Left ventricle myocardium inferior (tissue), 1 donor: ENCODE data around the gene NCK2. TPM values are rescaled to one million over a fixed set of nuclear protein-coding genes. Genes with fewer than 3 reads are reported as not detected.
A peak's percentile ranks its signal among the peaks of the same experiment; 100 is the strongest.

Source experiments
- DNase-seq: peaks from one replicate; pipeline ENCODE4 v3.0.0-alpha.2; 2020
- H3K27ac ChIP-seq: fragments of 200-600 bp; replicated peaks from 2 replicates; pipeline ENCODE4 v1.8.0; 2021
- H3K27me3 ChIP-seq: fragments of 200-600 bp; 2 replicates; pipeline ENCODE4 v1.8.0; 2021; ENCODE audit warnings: low read depth
- H3K36me3 ChIP-seq: fragments of 200-600 bp; 2 replicates; pipeline ENCODE4 v1.8.0; 2021
- H3K4me1 ChIP-seq: fragments of 200-600 bp; 2 replicates; pipeline ENCODE4 v1.8.0; 2021
- H3K4me3 ChIP-seq: fragments of 200-600 bp; 2 replicates; pipeline ENCODE4 v1.8.0; 2021; ENCODE audit warnings: mild to moderate bottlenecking, moderate library complexity
- H3K9me3 ChIP-seq: fragments of 200-600 bp; replicated peaks from 2 replicates; pipeline ENCODE4 v1.8.0; 2021
- intact Hi-C: fragments of 100-400 bp; cut with micrococcal nuclease; formaldehyde crosslinking; loops from one replicate; pipeline ENCODE4 v1.11.0; 2022
- total RNA-seq: library from RNA; stranded (reverse); fragmentation: NEBNext Ultra II Directional; extraction: Animal tissue kit (Norgen Biotek cat#: 25700); gene quantifications from one replicate; pipeline ENCODE4 v1.2.1, GENCODE V29; 2021
- TF ChIP-seq, protein P1 (sequence below): fragments of 200-600 bp; IDR thresholded peaks from 2 replicates; pipeline ENCODE4 v1.8.0; 2021; ENCODE audit warnings: antibody characterized with exemption, mild to moderate bottlenecking, borderline replicate concordance
- donor health status: DM: no; HTN: yes; CAD: no; lungs with severe emphysema.

The NCK2 gene
- total RNA-seq, 1 donor from 2014 or later, result 24.7 TPM

DNA sequence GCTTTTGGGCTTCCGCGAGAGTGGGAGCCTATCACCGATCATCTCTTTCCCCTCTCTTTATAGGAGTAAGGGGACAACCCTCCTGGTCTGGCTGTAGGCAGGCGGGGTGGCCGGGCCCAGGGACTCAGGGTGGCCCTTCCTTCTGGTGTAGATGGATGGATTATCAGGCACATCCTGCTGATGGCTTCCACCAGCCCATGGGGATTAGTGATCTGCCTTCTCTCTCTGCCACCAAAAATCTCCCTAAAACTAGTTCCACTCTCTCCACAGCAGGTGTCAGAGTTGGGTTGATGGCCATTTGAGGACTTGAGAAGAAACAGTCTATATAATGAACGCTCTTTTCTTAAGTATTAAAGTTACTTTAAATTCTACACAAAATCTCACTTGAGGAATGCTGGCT is 37.4 kb downstream of the NCK2 start:
- TF ChIP-seq, protein P1, sequence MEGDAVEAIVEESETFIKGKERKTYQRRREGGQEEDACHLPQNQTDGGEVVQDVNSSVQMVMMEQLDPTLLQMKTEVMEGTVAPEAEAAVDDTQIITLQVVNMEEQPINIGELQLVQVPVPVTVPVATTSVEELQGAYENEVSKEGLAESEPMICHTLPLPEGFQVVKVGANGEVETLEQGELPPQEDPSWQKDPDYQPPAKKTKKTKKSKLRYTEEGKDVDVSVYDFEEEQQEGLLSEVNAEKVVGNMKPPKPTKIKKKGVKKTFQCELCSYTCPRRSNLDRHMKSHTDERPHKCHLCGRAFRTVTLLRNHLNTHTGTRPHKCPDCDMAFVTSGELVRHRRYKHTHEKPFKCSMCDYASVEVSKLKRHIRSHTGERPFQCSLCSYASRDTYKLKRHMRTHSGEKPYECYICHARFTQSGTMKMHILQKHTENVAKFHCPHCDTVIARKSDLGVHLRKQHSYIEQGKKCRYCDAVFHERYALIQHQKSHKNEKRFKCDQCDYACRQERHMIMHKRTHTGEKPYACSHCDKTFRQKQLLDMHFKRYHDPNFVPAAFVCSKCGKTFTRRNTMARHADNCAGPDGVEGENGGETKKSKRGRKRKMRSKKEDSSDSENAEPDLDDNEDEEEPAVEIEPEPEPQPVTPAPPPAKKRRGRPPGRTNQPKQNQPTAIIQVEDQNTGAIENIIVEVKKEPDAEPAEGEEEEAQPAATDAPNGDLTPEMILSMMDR, result peak; percentile 13
- Histone ChIP-seq H3K9me3 (no peaks in the 10 kb centered on the region), H3K27ac (no peak overlapping the region), H3K27me3 (no peaks in the 10 kb centered on the region), H3K4me3 (no peak overlapping the region), H3K4me1 (peaks cover 76% of the 10 kb centered on the region), H3K36me3 (no peaks in the 10 kb centered on the region)
- no peak for DNase-seq
- intact Hi-C loops, result no loop called here

GRCh38 chr2:105782646-105783045 is 37.9 kb downstream of the NCK2 start:
- H3K36me3 ChIP-seq, result no peaks in the 10 kb centered on the region
- no peak overlapping the region for H3K27ac ChIP-seq
- no peak for DNase-seq
- intact Hi-C loops, result no loop called here
- H3K4me3 ChIP-seq, result no peak overlapping the region
- peaks cover 76% of the 10 kb centered on the region for H3K4me1 ChIP-seq
- no peaks in the 10 kb centered on the region for H3K9me3 ChIP-seq
- TF ChIP-seq, protein P1, result no peak
- H3K27me3 ChIP-seq, result no peaks in the 10 kb centered on the region

DNA sequence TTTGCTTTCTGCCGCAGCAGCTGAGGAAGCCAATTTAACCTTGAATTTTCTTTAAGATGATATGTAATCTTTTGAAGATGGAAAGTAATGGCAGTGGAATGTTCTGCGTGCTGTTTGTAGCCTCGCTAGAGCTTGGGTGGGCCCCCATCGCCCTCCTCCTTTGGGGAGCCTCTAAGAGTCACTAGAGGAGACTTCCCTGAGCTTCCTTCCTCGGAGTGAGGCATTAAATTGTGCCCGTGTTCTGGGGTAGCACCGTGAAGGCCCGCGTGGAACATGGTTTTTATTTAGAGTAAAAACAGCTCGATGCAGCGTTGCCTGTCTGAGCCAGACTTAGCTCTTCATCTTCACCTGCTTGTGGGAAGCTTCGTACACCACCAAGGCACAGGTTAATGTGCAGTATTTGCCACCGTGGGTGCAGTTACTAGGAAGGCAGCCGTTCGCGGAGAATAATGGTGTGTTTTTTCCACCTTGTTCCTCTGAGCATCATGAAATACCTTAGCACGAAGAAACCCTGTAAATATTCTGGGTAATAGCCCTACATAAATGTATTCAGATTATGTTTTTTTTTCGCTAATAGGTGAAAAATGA is 38.5 kb downstream of the NCK2 start:
- no peak for DNase-seq
- Histone ChIP-seq H3K4me3 (no peak overlapping the region), H3K27me3 (no peaks in the 10 kb centered on the region), H3K36me3 (no peaks in the 10 kb centered on the region), H3K4me1 (peaks cover 76% of the 10 kb centered on the region), H3K9me3 (no peaks in the 10 kb centered on the region), H3K27ac (no peak overlapping the region)
- intact Hi-C loops, result no loop called here
- TF ChIP-seq, protein P1, result no peak

DNA sequence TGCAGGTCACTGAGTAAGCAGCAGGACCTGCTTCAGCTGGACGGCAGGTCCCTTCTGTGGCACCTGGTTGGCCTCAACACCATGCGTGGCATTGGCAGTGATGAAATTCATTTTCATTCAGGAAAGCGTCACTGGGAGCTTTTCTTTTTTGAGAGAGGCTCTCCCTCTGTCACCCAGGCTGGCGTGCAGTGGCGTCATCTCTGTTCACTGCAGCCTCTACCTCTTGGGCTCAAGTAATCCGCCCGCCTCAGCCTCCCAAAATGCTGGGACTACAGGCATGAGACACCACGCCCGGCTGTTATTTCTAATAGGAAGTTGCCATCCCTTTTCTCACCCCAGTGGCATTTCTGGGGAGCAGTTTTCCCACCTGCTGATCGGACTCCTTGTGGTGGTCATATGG is 39.3 kb downstream of the NCK2 start:
- intact Hi-C loops, result no loop called here
- H3K4me1 ChIP-seq, result peaks cover 76% of the 10 kb centered on the region
- no peaks in the 10 kb centered on the region for H3K36me3 ChIP-seq
- DNase-seq, result no peak
- H3K4me3 ChIP-seq, result no peak overlapping the region
- no peaks in the 10 kb centered on the region for H3K27me3 ChIP-seq
- TF ChIP-seq, protein P1, result no peak
- H3K27ac ChIP-seq, result no peak overlapping the region
- no peaks in the 10 kb centered on the region for H3K9me3 ChIP-seq

- Histone ChIP-seq H3K27ac (no peak overlapping the region), H3K4me3 (no peak overlapping the region), H3K27me3 (no peaks in the 10 kb centered on the region), H3K9me3 (no peaks in the 10 kb centered on the region), H3K4me1 (peaks cover 76% of the 10 kb centered on the region), H3K36me3 (no peaks in the 10 kb centered on the region)
- intact Hi-C loops, result no loop called here
- DNase-seq, result no peak
- TF ChIP-seq, protein P1, result no peak
These were observed 39.9 kb downstream of the NCK2 start for GRCh38 chr2:105784589-105784988.
